Activated naive CD4-positive, alpha-beta T cell treated with anti-CD3 and anti-CD28 coated beads, Interleukin-2, amount 10 ng/mL, durations not matched to agents 7 days and 5 days (primary cell): Measurements from ENCODE around the gene HOXA3.

Source experiments
- CTCF ChIA-PET: fragments of 350-600 bp; sonication (Branson Sonifier 250); formaldehyde crosslinking; loops from one replicate; lab custom pipeline; 2021; ENCODE audit warnings: antibody characterized with exemption; lab: Charles Lee
- DNase-seq: peaks from one replicate; pipeline ENCODE4 v3.0.0-alpha.2; 2020
- H3K27ac Mint-ChIP-seq: one replicate; pipeline ENCODE4 v1.8.0; 2021; ENCODE audit warnings: mild to moderate bottlenecking, moderate library complexity, mixed read lengths
- H3K27me3 Mint-ChIP-seq: one replicate; pipeline ENCODE4 v1.8.0; 2021; ENCODE audit warnings: mild to moderate bottlenecking, mixed read lengths
- H3K36me3 Mint-ChIP-seq: one replicate; pipeline ENCODE4 v1.8.0; 2021; ENCODE audit warnings: mixed read lengths
- H3K4me1 Mint-ChIP-seq: one replicate; pipeline ENCODE4 v1.8.0; 2021; ENCODE audit warnings: mixed read lengths
- H3K4me3 Mint-ChIP-seq: one replicate; pipeline ENCODE4 v1.8.0; 2021; ENCODE audit warnings: mild to moderate bottlenecking, moderate library complexity, mixed read lengths
- H3K9me3 Mint-ChIP-seq: one replicate; pipeline ENCODE4 v1.8.0; 2021; ENCODE audit warnings: mixed read lengths

HOXA3 gene

GRCh38 chr7:27162561-27163287 lies 10.3 kb upstream of the HOXA3 start:
- Mint-ChIP-seq H3K4me3 (no peak overlapping the region), H3K27me3 (peaks cover 99% of the 10 kb centered on the region), H3K36me3 (peaks cover 5% of the 10 kb centered on the region), H3K4me1 (peaks cover 17% of the 10 kb centered on the region), H3K27ac (no peak overlapping the region), H3K9me3 (no peaks in the 10 kb centered on the region)
- no peak for DNase-seq
- CTCF ChIA-PET = interaction anchor here (0.8 to 3.6 kb wide), 7 partner anchors 12 to 1303 kb away, joined by 3 to 36 read pairs (median 3); no protein-coding TSS in a partner anchor

DNA sequence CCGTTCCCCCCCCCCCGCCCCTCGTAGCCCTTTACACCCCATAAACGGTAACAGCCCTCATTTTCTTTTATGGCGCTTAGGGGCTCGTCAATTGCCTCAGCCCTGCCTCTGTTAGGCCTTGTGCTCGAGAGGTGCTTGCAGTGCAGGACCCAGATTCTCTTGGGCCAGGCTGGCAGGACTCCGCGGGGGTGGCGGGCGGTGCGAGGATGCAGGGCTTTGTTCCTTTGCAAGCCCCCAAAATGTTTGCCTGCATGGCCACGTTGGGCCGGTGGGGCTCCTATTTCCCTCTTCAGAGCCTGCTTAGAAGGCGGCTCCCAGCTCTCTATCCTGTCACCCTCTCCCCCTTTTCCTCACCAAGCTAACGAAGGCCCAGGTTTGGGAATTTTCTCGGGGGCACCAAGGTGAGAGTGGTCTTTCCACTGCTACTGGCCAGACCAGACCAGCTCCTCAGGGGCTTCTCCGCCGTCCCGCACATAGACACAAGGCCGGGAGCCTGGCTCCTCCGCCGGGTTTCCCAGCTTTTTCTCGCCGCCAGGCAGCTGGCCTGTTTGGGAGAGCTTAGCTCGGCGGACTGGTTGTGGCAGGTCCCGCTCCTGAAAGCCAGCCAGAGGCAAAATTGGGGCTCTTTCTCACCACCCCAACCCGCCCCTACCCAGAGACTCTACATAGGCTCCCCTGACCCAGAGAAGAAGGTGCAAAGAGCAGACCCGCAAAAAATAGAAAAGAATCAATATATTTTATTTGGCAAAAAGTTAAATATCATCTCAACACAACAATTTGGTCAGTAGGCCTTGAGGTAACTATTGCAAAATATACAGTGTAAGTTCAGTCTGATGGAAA lies 9.6 kb upstream of the HOXA3 start:
- H3K36me3 Mint-ChIP-seq = peaks cover 5% of the 10 kb centered on the region
- H3K4me1 Mint-ChIP-seq = peaks cover 13% of the 10 kb centered on the region
- CTCF ChIA-PET = interaction anchor here (1.0 to 3.6 kb wide), 10 partner anchors 11 to 1302 kb away, joined by 3 to 36 read pairs (median 6); no protein-coding TSS in a partner anchor
- DNase-seq = no peak
- H3K4me3 Mint-ChIP-seq = no peak overlapping the region
- peak overlapping the region; percentile 42 for H3K27ac Mint-ChIP-seq
- no peaks in the 10 kb centered on the region for H3K9me3 Mint-ChIP-seq
- H3K27me3 Mint-ChIP-seq = peaks cover 99% of the 10 kb centered on the region

GRCh38 chr7:27161214-27161720 lies 8.9 kb upstream of the HOXA3 start:
- peaks cover 13% of the 10 kb centered on the region for H3K4me1 Mint-ChIP-seq
- peaks cover 5% of the 10 kb centered on the region for H3K36me3 Mint-ChIP-seq
- no peak for DNase-seq
- H3K9me3 Mint-ChIP-seq = no peaks in the 10 kb centered on the region
- peaks cover 99% of the 10 kb centered on the region for H3K27me3 Mint-ChIP-seq
- peak overlapping the region; percentile 60 for H3K4me3 Mint-ChIP-seq
- CTCF ChIA-PET = interaction anchor here (0.6 to 3.6 kb wide), 19 partner anchors 11 to 1269 kb away, joined by 3 to 36 read pairs (median 4); no protein-coding TSS in a partner anchor
- peak overlapping the region; percentile 33 for H3K27ac Mint-ChIP-seq

DNA sequence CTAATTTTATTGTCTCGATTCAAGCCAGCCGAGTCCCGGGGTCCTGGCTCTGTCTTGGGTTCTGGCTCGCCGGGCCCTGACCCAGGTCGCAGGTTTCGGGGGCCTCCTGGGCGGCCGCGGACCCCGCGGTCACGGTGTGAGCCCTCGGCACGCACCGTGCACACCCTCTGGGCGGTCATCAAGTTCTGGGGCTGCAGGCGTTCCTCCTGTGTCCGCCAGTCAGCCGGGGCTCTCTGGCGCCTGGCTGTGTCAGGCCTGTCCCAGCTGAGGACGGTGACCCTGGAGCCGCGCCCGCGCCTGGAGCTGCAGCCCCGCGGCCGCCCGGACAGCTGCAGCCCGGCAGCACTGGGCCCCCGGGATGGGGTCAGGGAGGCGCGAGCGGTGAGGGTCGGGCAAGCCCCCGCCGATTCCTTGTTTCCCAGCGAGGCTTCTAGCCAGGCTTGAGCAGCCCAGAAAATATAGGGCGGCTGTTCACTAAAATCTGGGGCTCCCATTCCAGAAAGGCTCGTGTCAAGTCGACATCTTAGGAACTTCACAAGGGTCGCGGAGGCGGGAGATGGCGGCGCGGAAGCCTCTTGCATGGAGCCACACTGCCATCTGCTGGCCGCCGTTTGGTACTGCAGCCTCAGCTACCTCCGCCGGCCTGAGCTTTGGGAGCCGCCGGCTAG lies 8.3 kb upstream of the HOXA3 start:
- peak overlapping the region; percentile 33 for H3K27ac Mint-ChIP-seq
- CTCF ChIA-PET = interaction anchor here (0.6 to 3.6 kb wide), 19 partner anchors 10 to 1268 kb away, joined by 3 to 36 read pairs (median 4); no protein-coding TSS in a partner anchor

GRCh38 chr7:27160145-27160545 lies 7.8 kb upstream of the HOXA3 start:
- Mint-ChIP-seq H3K4me1 (peaks cover 16% of the 10 kb centered on the region), H3K4me3 (peak overlapping the region; percentile 44), H3K9me3 (peaks cover 1% of the 10 kb centered on the region), H3K36me3 (peaks cover 5% of the 10 kb centered on the region), H3K27me3 (peaks cover 99% of the 10 kb centered on the region), H3K27ac (peak overlapping the region; percentile 25)
- peak; percentile 24 for DNase-seq
- CTCF ChIA-PET = interaction anchor here (1.2 to 3.6 kb wide), 6 partner anchors 9 to 790 kb away, joined by 3 to 36 read pairs (median 6); no protein-coding TSS in a partner anchor

More for the DNA sequence above, 8.3 kb upstream of the HOXA3 start:
- no peaks in the 10 kb centered on the region for H3K9me3 Mint-ChIP-seq
- H3K36me3 Mint-ChIP-seq = peaks cover 5% of the 10 kb centered on the region
- peaks cover 99% of the 10 kb centered on the region for H3K27me3 Mint-ChIP-seq
- H3K4me1 Mint-ChIP-seq = peaks cover 13% of the 10 kb centered on the region
- peak; percentile 82 for DNase-seq
- peak overlapping the region; percentile 60 for H3K4me3 Mint-ChIP-seq

- peaks cover 6% of the 10 kb centered on the region for H3K36me3 Mint-ChIP-seq
Measured at GRCh38 chr7:27159266-27160144, 7.1 kb upstream of the HOXA3 start.

GRCh38 chr7:27158436-27159265 lies 6.3 kb upstream of the HOXA3 start:
- peaks cover 1% of the 10 kb centered on the region for H3K9me3 Mint-ChIP-seq
- CTCF ChIA-PET = interaction anchor here (1.2 to 1.4 kb wide), 2 partner anchors 21 to 52 kb away, joined by 4 to 5 read pairs; no protein-coding TSS in a partner anchor
- peaks cover 99% of the 10 kb centered on the region for H3K27me3 Mint-ChIP-seq
- peaks cover 6% of the 10 kb centered on the region for H3K36me3 Mint-ChIP-seq
- H3K4me3 Mint-ChIP-seq = no peak overlapping the region
- H3K4me1 Mint-ChIP-seq = peaks cover 21% of the 10 kb centered on the region
- DNase-seq = peak; percentile 12
- H3K27ac Mint-ChIP-seq = peak overlapping the region; percentile 80

More at GRCh38 chr7:27159266-27160144, 7.1 kb upstream of the HOXA3 start:
- DNase-seq = peak; percentile 12
- Mint-ChIP-seq H3K27ac (peak overlapping the region; percentile 25), H3K9me3 (peaks cover 1% of the 10 kb centered on the region), H3K4me3 (peak overlapping the region; percentile 43), H3K4me1 (peaks cover 21% of the 10 kb centered on the region), H3K27me3 (peaks cover 99% of the 10 kb centered on the region)
- CTCF ChIA-PET = interaction anchor here (0.7 to 1.4 kb wide), 3 partner anchors 20 to 63 kb away, joined by 3 to 5 read pairs (median 4); no protein-coding TSS in a partner anchor

DNA sequence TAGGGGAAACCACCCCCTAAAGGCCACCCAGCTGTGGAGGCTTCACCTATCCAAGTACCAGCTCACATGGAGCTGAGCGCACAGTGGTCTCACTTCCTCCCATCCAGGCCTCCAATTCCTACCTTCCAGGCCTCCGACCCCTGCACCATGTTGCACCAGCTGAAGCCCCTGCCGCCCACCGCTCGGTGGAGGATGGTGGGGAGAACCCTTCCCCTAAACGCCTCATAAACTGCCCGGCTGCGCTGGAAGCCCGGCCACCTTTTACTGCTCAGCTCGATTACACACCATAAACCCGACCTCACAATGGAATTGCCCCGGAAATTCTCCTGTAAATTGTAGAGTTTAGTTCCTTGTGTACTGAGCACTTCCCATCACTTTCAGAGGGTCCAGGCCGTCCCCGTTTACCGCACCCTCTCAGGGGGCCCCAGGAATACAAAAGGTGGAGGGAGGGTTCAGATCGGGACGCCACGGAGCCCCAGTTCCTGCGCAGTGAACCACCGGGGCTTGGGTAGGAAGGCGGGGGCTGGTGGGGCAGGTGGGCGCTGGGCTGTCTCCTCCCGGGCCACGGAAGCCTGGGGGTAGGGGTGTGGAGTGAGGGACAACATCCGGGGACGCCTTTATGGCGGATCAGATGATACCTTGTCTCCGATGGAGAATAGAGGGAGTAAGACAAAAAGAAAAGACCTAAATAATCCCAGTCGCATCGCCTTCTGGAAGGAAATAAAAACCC lies 5.5 kb upstream of the HOXA3 start:
- peaks cover 100% of the 10 kb centered on the region for H3K27me3 Mint-ChIP-seq
- peaks cover 1% of the 10 kb centered on the region for H3K9me3 Mint-ChIP-seq
- peaks cover 21% of the 10 kb centered on the region for H3K4me1 Mint-ChIP-seq
- peak overlapping the region; percentile 48 for H3K4me3 Mint-ChIP-seq
- peak; percentile 14 for DNase-seq
- CTCF ChIA-PET = interaction anchor here (1.4 kb wide), 1 partner anchor 53 kb away, joined by 5 read pairs; no protein-coding TSS in a partner anchor
- H3K36me3 Mint-ChIP-seq = peaks cover 6% of the 10 kb centered on the region
- peak overlapping the region; percentile 80 for H3K27ac Mint-ChIP-seq

- Mint-ChIP-seq H3K4me3 (peak overlapping the region; percentile 48), H3K9me3 (peaks cover 1% of the 10 kb centered on the region), H3K36me3 (peaks cover 6% of the 10 kb centered on the region), H3K4me1 (peaks cover 21% of the 10 kb centered on the region), H3K27me3 (peaks cover 100% of the 10 kb centered on the region), H3K27ac (peak overlapping the region; percentile 80)
- CTCF ChIA-PET = no interaction called here
- peak; percentile 17 for DNase-seq
Measured at GRCh38 chr7:27156916-27157701, 4.7 kb upstream of the HOXA3 start.

DNA sequence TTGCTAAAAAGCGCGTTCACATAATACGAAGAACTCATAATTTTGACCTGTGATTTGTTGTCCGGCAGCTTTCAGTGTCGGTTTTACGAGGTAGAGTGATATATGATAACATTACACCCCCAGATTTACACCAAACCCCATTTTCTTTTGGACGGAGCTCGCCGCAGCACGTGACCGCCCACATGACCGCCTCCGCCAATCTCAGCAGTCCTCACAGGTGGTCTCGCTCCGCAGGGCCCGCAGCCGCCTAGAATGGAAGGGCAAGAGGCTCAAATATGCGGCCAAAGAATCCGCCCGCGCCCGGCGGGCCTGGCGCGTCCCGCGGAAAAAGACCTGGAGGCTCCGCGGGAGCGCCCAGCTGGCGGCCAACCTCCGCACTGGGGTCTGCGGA lies 4.1 kb upstream of the HOXA3 start, which contains the start of gene HOXA7:
Gene HOXA7 (minus strand): TSS at position 168 of the 391 bp plus-strand sequence. CDS start 130 bp downstream, at position 38.
- H3K27me3 Mint-ChIP-seq = peaks cover 100% of the 10 kb centered on the region
- H3K36me3 Mint-ChIP-seq = peaks cover 6% of the 10 kb centered on the region
- H3K4me1 Mint-ChIP-seq = peaks cover 26% of the 10 kb centered on the region
- H3K27ac Mint-ChIP-seq = peak within 1 kb of the TSS; percentile 80
- H3K9me3 Mint-ChIP-seq = peaks cover 1% of the 10 kb centered on the region
- CTCF ChIA-PET = no interaction called here
- no peak for DNase-seq
- H3K4me3 Mint-ChIP-seq = peak within 1 kb of the TSS; percentile 48
